HEK293 (cell line): ENCODE results near the gene GOLGA8B.

Experiments
- CTCF ChIA-PET: fragments of 350-600 bp; formaldehyde crosslinking; extraction: SDS; loops from one replicate; lab custom pipeline; 2021; ENCODE audit warnings: antibody characterized with exemption; lab: Yijun Ruan, JAX
- POLR2A ChIA-PET: fragments of 300-600 bp; formaldehyde crosslinking; extraction: SDS; loops from one replicate; lab custom pipeline; 2020; ENCODE audit warnings: antibody characterized with exemption, inconsistent platforms; lab: Yijun Ruan, JAX
- H3K27ac ChIP-seq: fragments of 200-500 bp; sonication (Bioruptor generic); 2 replicates; pipeline ENCODE4 v1.5.1; 2014; ENCODE audit warnings: low read depth, low read length, control low read depth, inconsistent platforms; ENCODE audit errors: extremely low read depth
- H3K36me3 ChIP-seq, 2 experiments: fragments of 200-500 bp in 1 of 2; sonication (Bioruptor generic) in 1 of 2; 1 replicate in 1 of 2; 2 replicates in 1 of 2; pipeline ENCODE4 v1.5.1; 2014 to 2017; ENCODE audit warnings: inconsistent platforms in 2 of 2, low read length in 2 of 2; ENCODE audit not compliant: control insufficient read depth in 2 of 2, insufficient read depth in 1 of 2
- H3K4me1 ChIP-seq: fragments of 200-500 bp; sonication (Bioruptor generic); 2 replicates; pipeline ENCODE4 v1.5.1; 2014; ENCODE audit warnings: mild to moderate bottlenecking, low read length, inconsistent platforms; ENCODE audit not compliant: control insufficient read depth, insufficient read depth
- H3K4me3 ChIP-seq: 2 replicates; pipeline ENCODE4 v1.5.1; 2011; ENCODE audit warnings: low read depth, mild to moderate bottlenecking, control low read depth, low read length, moderate library complexity
- H3K9me3 ChIP-seq: fragments of 200-500 bp; sonication (Bioruptor generic); 2 replicates; pipeline ENCODE4 v1.5.1; 2014; ENCODE audit warnings: low read depth, low read length, inconsistent platforms; ENCODE audit not compliant: control insufficient read depth, insufficient read depth
- GLIS1 ChIP-seq: fragments of 450-650 bp; formaldehyde crosslinking; IDR thresholded peaks from 2 replicates; pipeline ENCODE4 v1.5.1; 2016; ENCODE audit warnings: missing biosample characterization, missing genetic modification characterization
- SP2 ChIP-seq: fragments of 450-650 bp; formaldehyde crosslinking; IDR thresholded peaks from 2 replicates; pipeline ENCODE4 v1.5.1; 2016; ENCODE audit warnings: missing biosample characterization, missing genetic modification characterization
- ZBTB17 ChIP-seq: fragments of 450-650 bp; formaldehyde crosslinking; IDR thresholded peaks from 2 replicates; pipeline ENCODE4 v1.5.1; 2016; ENCODE audit warnings: missing biosample characterization, missing genetic modification characterization
- ZBTB20 ChIP-seq: fragments of 450-650 bp; formaldehyde crosslinking; IDR thresholded peaks from 2 replicates; pipeline ENCODE4 v1.5.1; 2016; ENCODE audit warnings: missing biosample characterization, missing genetic modification characterization
- ZBTB48 ChIP-seq: fragments of 450-650 bp; formaldehyde crosslinking; IDR thresholded peaks from 2 replicates; pipeline ENCODE4 v1.5.1; 2016; ENCODE audit warnings: missing biosample characterization, missing genetic modification characterization
- ZEB2 ChIP-seq: fragments of 450-650 bp; formaldehyde crosslinking; IDR thresholded peaks from 2 replicates; pipeline ENCODE4 v1.5.1; 2016; ENCODE audit warnings: missing biosample characterization, missing genetic modification characterization
- ZFHX2 ChIP-seq: fragments of 450-650 bp; formaldehyde crosslinking; conservative IDR thresholded peaks from 2 replicates; pipeline ENCODE4 v1.5.1; 2016; ENCODE audit warnings: missing biosample characterization, missing genetic modification characterization
- ZFP37 ChIP-seq: fragments of 450-650 bp; formaldehyde crosslinking; IDR thresholded peaks from 2 replicates; pipeline ENCODE4 v1.5.1; 2016; ENCODE audit warnings: missing biosample characterization, missing genetic modification characterization
- ZNF10 ChIP-seq: fragments of 450-650 bp; formaldehyde crosslinking; IDR thresholded peaks from 2 replicates; pipeline ENCODE4 v1.5.1; 2017; ENCODE audit warnings: missing biosample characterization, missing genetic modification characterization
- ZNF221 ChIP-seq: fragments of 450-650 bp; formaldehyde crosslinking; IDR thresholded peaks from 2 replicates; pipeline ENCODE4 v1.5.1; 2017; ENCODE audit warnings: missing biosample characterization, missing genetic modification characterization, borderline replicate concordance
- ZNF366 ChIP-seq: fragments of 450-650 bp; formaldehyde crosslinking; conservative IDR thresholded peaks from 2 replicates; pipeline ENCODE4 v1.5.1; 2016; ENCODE audit warnings: missing biosample characterization, missing genetic modification characterization
- ZNF37A ChIP-seq: fragments of 450-650 bp; IDR thresholded peaks from 2 replicates; pipeline ENCODE4 v1.5.1; 2018; ENCODE audit warnings: missing biosample characterization, missing genetic modification characterization
- ZNF423 ChIP-seq: fragments of 450-650 bp; formaldehyde crosslinking; IDR thresholded peaks from 2 replicates; pipeline ENCODE4 v1.5.1; 2016; ENCODE audit warnings: missing biosample characterization, missing genetic modification characterization
- ZNF501 ChIP-seq: fragments of 450-650 bp; formaldehyde crosslinking; IDR thresholded peaks from 2 replicates; pipeline ENCODE4 v1.5.1; 2016; ENCODE audit warnings: missing biosample characterization, missing genetic modification characterization
- ZNF549 ChIP-seq: fragments of 450-650 bp; IDR thresholded peaks from 2 replicates; pipeline ENCODE4 v1.5.1; 2018; ENCODE audit warnings: missing biosample characterization, missing genetic modification characterization, mild to moderate bottlenecking, inconsistent platforms, moderate library complexity
- ZNF600 ChIP-seq: fragments of 450-650 bp; formaldehyde crosslinking; IDR thresholded peaks from 2 replicates; pipeline ENCODE4 v1.5.1; 2016; ENCODE audit warnings: missing biosample characterization, missing genetic modification characterization
- ZNF707 ChIP-seq: fragments of 450-650 bp; formaldehyde crosslinking; IDR thresholded peaks from 2 replicates; pipeline ENCODE4 v1.5.1; 2016; ENCODE audit warnings: missing biosample characterization, missing genetic modification characterization
- ZNF76 ChIP-seq: fragments of 450-650 bp; formaldehyde crosslinking; IDR thresholded peaks from 2 replicates; pipeline ENCODE4; 2016; ENCODE audit warnings: low read depth, missing biosample characterization, missing genetic modification characterization, borderline replicate concordance
- ZSCAN30 ChIP-seq: fragments of 450-650 bp; IDR thresholded peaks from 2 replicates; pipeline ENCODE4 v1.5.1; 2018; ENCODE audit warnings: missing biosample characterization, mild to moderate bottlenecking, missing genetic modification characterization, moderate library complexity
- ZXDB ChIP-seq: fragments of 450-650 bp; formaldehyde crosslinking; IDR thresholded peaks from 2 replicates; pipeline ENCODE4 v1.5.1; 2016; ENCODE audit warnings: missing biosample characterization, missing genetic modification characterization
- TF ChIP-seq, protein P1 (sequence below): fragments of 450-650 bp; formaldehyde crosslinking; IDR thresholded peaks from 2 replicates; pipeline ENCODE4 v1.5.1; 2016; ENCODE audit warnings: missing biosample characterization, missing genetic modification characterization
- TF ChIP-seq, protein P2 (sequence below): fragments of 450-650 bp; formaldehyde crosslinking; IDR thresholded peaks from 2 replicates; pipeline ENCODE4 v1.5.1; 2016; ENCODE audit warnings: missing biosample characterization, missing genetic modification characterization, borderline replicate concordance
- TF ChIP-seq, protein P3 (sequence below): fragments of 450-650 bp; formaldehyde crosslinking; conservative IDR thresholded peaks from 2 replicates; pipeline ENCODE4 v1.5.1; 2016; ENCODE audit warnings: low read depth, missing biosample characterization, missing genetic modification characterization
- TF ChIP-seq, protein P4 (sequence below): fragments of 450-650 bp; formaldehyde crosslinking; IDR thresholded peaks from 2 replicates; pipeline ENCODE4 v1.5.1; 2017; ENCODE audit warnings: missing biosample characterization, missing genetic modification characterization

The GOLGA8B gene, protein sequence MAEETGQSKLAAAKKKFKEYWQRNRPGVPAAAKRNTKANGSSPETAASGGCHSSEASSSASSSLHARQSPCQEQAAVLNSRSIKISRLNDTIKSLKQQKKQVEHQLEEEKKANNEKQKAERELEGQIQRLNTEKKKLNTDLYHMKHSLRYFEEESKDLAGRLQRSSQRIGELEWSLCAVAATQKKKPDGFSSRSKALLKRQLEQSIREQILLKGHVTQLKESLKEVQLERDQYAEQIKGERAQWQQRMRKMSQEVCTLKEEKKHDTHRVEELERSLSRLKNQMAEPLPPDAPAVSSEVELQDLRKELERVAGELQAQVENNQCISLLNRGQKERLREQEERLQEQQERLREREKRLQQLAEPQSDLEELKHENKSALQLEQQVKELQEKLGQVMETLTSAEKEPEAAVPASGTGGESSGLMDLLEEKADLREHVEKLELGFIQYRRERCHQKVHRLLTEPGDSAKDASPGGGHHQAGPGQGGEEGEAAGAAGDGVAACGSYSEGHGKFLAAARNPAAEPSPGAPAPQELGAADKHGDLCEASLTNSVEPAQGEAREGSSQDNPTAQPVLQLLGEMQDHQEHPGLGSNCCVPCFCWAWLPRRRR

DNA sequence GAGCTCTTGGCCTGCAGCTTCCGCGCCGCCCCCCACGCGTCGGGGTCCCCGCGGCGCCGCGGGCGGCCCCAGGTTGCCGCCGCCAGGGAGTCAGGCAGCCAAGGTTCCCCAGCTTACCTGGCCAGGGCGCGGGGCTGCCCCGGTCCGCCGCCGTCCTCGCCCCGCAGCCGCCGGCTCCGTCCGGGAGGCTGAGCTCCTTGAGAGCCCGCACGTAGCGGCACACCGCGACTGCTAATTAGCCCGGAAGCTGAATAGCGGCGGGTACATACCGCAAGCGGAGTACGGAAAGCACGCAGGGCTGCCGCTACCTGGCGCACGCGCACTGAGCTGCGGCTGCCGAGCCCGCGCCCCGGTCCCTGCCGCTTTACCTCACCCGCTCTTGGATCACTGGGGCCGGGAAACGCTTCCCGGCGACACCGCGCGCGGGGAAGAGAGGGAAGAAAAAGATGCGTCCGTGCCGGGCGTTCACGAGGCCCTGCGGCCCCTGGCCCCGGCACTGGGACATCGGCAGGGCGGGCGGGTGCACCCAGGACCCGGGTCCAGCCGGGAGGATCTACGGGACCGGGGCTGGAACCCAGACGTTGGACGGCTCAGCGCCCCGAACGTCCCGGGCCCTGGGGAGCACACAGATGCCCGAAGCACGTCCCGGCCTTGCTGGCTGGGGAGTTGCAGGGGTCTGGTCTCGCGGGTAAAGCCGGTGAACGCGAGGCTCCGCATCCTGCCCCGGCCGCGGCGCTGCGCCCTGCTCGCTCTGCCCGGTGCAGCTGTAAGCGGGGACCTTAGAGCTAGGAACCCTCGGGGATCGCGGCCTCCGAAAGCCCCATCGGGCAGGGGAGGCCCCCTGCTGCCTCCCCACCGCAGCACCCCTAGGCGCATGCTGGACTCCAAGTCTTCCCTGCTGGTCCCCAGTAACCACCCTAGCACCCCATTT is at the start of gene GOLGA8B:
Gene GOLGA8B, minus strand, starts transcription at position 253 of the 931 bp plus-strand sequence. CDS start 47,739 bp downstream, outside the sequence.
- Histone ChIP-seq H3K4me3 (peak within 1 kb of the TSS; percentile 66), H3K9me3 (no peaks in the 10 kb centered on the region), H3K36me3 (no peaks in the 10 kb centered on the region), H3K4me1 (no peaks in the 10 kb centered on the region), H3K27ac (peak within 1 kb of the TSS; percentile 66; the same call in 1 of the 2 replicates)
- CTCF ChIA-PET = no interaction called here
- POLR2A ChIA-PET = interaction anchor here (0.5 to 1.3 kb wide), 7 partner anchors 69 to 374 kb away, joined by 3 to 8 read pairs (median 3); partner anchors contain the start of genes GOLGA8A, KATNBL1 and LPCAT4
- TF ChIP-seq ZNF366 (tag by site-specific recombination) = peak; percentile 33; the same call in 1 of the 2 replicates
- no peak for TF ChIP-seq ZNF221
- TF ChIP-seq, protein P1, sequence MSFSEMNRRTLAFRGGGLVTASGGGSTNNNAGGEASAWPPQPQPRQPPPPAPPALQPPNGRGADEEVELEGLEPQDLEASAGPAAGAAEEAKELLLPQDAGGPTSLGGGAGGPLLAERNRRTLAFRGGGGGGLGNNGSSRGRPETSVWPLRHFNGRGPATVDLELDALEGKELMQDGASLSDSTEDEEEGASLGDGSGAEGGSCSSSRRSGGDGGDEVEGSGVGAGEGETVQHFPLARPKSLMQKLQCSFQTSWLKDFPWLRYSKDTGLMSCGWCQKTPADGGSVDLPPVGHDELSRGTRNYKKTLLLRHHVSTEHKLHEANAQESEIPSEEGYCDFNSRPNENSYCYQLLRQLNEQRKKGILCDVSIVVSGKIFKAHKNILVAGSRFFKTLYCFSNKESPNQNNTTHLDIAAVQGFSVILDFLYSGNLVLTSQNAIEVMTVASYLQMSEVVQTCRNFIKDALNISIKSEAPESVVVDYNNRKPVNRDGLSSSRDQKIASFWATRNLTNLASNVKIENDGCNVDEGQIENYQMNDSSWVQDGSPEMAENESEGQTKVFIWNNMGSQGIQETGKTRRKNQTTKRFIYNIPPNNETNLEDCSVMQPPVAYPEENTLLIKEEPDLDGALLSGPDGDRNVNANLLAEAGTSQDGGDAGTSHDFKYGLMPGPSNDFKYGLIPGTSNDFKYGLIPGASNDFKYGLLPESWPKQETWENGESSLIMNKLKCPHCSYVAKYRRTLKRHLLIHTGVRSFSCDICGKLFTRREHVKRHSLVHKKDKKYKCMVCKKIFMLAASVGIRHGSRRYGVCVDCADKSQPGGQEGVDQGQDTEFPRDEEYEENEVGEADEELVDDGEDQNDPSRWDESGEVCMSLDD (tag by site-specific recombination) = 0 out of 2 replicates have a peak, but pooled peaks have one; percentile 53
- no peak for TF ChIP-seq ZFHX2 (tag by site-specific recombination)
- TF ChIP-seq ZNF10 (tag by site-specific recombination) = peak; percentile 52; the same call in 1 of the 2 replicates
- TF ChIP-seq, protein P2, sequence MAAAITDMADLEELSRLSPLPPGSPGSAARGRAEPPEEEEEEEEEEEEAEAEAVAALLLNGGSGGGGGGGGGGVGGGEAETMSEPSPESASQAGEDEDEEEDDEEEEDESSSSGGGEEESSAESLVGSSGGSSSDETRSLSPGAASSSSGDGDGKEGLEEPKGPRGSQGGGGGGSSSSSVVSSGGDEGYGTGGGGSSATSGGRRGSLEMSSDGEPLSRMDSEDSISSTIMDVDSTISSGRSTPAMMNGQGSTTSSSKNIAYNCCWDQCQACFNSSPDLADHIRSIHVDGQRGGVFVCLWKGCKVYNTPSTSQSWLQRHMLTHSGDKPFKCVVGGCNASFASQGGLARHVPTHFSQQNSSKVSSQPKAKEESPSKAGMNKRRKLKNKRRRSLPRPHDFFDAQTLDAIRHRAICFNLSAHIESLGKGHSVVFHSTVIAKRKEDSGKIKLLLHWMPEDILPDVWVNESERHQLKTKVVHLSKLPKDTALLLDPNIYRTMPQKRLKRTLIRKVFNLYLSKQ (tag by site-specific recombination) = no peak
- TF ChIP-seq, protein P3, sequence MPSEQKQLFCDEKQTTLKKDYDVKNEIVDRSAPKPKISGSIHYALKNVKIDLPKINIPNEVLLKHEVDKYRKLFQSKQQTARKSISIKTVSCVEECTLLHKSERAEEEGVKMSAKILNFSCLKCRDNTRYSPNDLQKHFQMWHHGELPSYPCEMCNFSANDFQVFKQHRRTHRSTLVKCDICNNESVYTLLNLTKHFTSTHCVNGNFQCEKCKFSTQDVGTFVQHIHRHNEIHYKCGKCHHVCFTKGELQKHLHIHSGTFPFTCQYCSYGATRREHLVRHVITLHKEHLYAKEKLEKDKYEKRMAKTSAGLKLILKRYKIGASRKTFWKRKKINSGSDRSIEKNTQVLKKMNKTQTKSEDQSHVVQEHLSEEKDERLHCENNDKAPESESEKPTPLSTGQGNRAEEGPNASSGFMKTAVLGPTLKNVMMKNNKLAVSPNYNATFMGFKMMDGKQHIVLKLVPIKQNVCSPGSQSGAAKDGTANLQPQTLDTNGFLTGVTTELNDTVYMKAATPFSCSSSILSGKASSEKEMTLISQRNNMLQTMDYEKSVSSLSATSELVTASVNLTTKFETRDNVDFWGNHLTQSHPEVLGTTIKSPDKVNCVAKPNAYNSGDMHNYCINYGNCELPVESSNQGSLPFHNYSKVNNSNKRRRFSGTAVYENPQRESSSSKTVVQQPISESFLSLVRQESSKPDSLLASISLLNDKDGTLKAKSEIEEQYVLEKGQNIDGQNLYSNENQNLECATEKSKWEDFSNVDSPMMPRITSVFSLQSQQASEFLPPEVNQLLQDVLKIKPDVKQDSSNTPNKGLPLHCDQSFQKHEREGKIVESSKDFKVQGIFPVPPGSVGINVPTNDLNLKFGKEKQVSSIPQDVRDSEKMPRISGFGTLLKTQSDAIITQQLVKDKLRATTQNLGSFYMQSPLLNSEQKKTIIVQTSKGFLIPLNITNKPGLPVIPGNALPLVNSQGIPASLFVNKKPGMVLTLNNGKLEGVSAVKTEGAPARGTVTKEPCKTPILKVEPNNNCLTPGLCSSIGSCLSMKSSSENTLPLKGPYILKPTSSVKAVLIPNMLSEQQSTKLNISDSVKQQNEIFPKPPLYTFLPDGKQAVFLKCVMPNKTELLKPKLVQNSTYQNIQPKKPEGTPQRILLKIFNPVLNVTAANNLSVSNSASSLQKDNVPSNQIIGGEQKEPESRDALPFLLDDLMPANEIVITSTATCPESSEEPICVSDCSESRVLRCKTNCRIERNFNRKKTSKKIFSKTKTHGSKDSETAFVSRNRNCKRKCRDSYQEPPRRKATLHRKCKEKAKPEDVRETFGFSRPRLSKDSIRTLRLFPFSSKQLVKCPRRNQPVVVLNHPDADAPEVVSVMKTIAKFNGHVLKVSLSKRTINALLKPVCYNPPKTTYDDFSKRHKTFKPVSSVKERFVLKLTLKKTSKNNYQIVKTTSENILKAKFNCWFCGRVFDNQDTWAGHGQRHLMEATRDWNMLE (tag by site-specific recombination) = no peak
- TF ChIP-seq ZNF707 (tag by site-specific recombination) = no peak
- TF ChIP-seq ZNF76 (tag by site-specific recombination) = peak; percentile 71; the same call in 1 of the 2 replicates
- TF ChIP-seq GLIS1 = peak; percentile 20; the same call in 1 of the 2 replicates
- no peak for TF ChIP-seq ZNF549 (tag by site-specific recombination)
- TF ChIP-seq ZBTB20 (tag by site-specific recombination) = peak; percentile 95
- peak; percentile 72; the same call in 1 of the 2 replicates for TF ChIP-seq ZNF501 (tag by site-specific recombination)
- peak; percentile 65 for TF ChIP-seq ZXDB (tag by site-specific recombination)
- TF ChIP-seq, protein P4, sequence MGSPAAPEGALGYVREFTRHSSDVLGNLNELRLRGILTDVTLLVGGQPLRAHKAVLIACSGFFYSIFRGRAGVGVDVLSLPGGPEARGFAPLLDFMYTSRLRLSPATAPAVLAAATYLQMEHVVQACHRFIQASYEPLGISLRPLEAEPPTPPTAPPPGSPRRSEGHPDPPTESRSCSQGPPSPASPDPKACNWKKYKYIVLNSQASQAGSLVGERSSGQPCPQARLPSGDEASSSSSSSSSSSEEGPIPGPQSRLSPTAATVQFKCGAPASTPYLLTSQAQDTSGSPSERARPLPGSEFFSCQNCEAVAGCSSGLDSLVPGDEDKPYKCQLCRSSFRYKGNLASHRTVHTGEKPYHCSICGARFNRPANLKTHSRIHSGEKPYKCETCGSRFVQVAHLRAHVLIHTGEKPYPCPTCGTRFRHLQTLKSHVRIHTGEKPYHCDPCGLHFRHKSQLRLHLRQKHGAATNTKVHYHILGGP = no peak
- no peak for TF ChIP-seq ZSCAN30 (tag by site-specific recombination)
- peak; percentile 64 for TF ChIP-seq ZBTB17 (tag by site-specific recombination)
- TF ChIP-seq ZBTB48 = peak; percentile 62; the same call in 1 of the 2 replicates
- TF ChIP-seq ZEB2 (tag by site-specific recombination) = peak; percentile 49; the same call in 1 of the 2 replicates
- 0 out of 2 replicates have a peak, but pooled peaks have one; percentile 46 for TF ChIP-seq ZFP37 (tag by site-specific recombination)
- TF ChIP-seq ZNF37A = no peak
- peak; percentile 49; the same call in 1 of the 2 replicates for TF ChIP-seq SP2 (tag by site-specific recombination)
- peak; percentile 59; the same call in 1 of the 2 replicates for TF ChIP-seq ZNF600 (tag by site-specific recombination)
- TF ChIP-seq ZNF423 = peak; percentile 53; the same call in 1 of the 2 replicates
